Endothelial cell of umbilical vein (primary cell): Measurements from ENCODE around the gene ORMDL1. TPM values are rescaled to one million over a fixed set of nuclear protein-coding genes. Genes with fewer than 3 reads are reported as not detected.

Experiments
- Bru-seq: library from RNA; stranded (reverse); fragments of 400-500 nt; gene quantifications from one replicate; lab custom pipeline; 2021; lab: Mats Ljungman, UMichigan
- BruChase-seq, 2 experiments: library from RNA; stranded (reverse); fragments of 400-500 nt; gene quantifications; one replicate each; lab custom pipeline; 2021; lab: Mats Ljungman, UMichigan
- BruUV-seq: library from RNA; stranded (reverse); fragments of 400-500 nt; replicated peaks from 2 replicates; lab custom pipeline; 2021; lab: Mats Ljungman, UMichigan
- CTCF ChIA-PET: fragments of 300-600, 350-600 bp; sonication (Branson Sonifier 250); formaldehyde crosslinking; loops from one replicate; lab custom pipeline; 2021; ENCODE audit warnings: antibody characterized with exemption, inconsistent platforms; lab: Charles Lee
- POLR2A ChIA-PET: fragments of 300-600, 350-600 bp; sonication (Branson Sonifier 250); formaldehyde crosslinking; loops from one replicate; lab custom pipeline; 2021; ENCODE audit warnings: antibody characterized with exemption, inconsistent platforms; lab: Charles Lee
- DNase-seq: peaks from one replicate; pipeline ENCODE4 v3.0.0-alpha.2; 2011; ENCODE audit warnings: low read depth, low spot score
- FAIRE-seq: peaks from 2 replicates; lab custom pipeline; 2011; peaks lifted over from hg19 to GRCh38; lab: Jason Lieb, UNC
- H2AFZ ChIP-seq: 2 replicates; pipeline ENCODE4 v1.6.0; 2012; ENCODE audit warnings: low read depth, low read length, control low read depth, inconsistent platforms
- H3K27ac ChIP-seq: 2 replicates; pipeline ENCODE4 v1.5.1; 2011; ENCODE audit warnings: low read depth, mild to moderate bottlenecking, control low read depth, low read length, moderate library complexity; ENCODE audit not compliant: insufficient read depth
- H3K27me3 ChIP-seq, 2 experiments: 2 replicates each; pipeline versions ENCODE4 v1.6.0 to v1.6.1; 2011; ENCODE audit warnings: low read length in 2 of 2, mixed read lengths in 1 of 2; ENCODE audit not compliant: control insufficient read depth in 2 of 2, insufficient read depth in 2 of 2
- H3K36me3 ChIP-seq, 2 experiments: 2 replicates in 1 of 2; 3 replicates in 1 of 2; pipeline ENCODE4 v1.5.1; 2011; ENCODE audit warnings: low read length in 2 of 2, mild to moderate bottlenecking in 1 of 2, moderate library complexity in 1 of 2; ENCODE audit not compliant: control insufficient read depth in 2 of 2, insufficient read depth in 2 of 2; ENCODE audit errors: extremely low read depth in 1 of 2
- H3K4me1 ChIP-seq: 3 replicates; pipeline ENCODE4 v1.5.1; 2011; ENCODE audit warnings: mild to moderate bottlenecking, low read length; ENCODE audit not compliant: control insufficient read depth, insufficient read depth; ENCODE audit errors: extremely low read depth
- H3K4me2 ChIP-seq: 2 replicates; pipeline ENCODE4 v1.6.1; 2011; ENCODE audit warnings: low read length, control low read depth, mixed read lengths; ENCODE audit not compliant: insufficient read depth
- H3K4me3 ChIP-seq, 3 experiments: fragments of 200-600 bp in 1 of 3; sonication (generic), shearing (Covaris generic) in 1 of 3; replicated peaks in 1 of 3; 2 replicates each; pipeline ENCODE4 v1.5.1; 2011 to 2016; ENCODE audit warnings: control low read depth in 3 of 3, low read length in 3 of 3, mild to moderate bottlenecking in 2 of 3, inconsistent platforms in 1 of 3, low read depth in 1 of 3, moderate library complexity in 1 of 3; ENCODE audit not compliant: insufficient read depth in 1 of 3
- H3K79me2 ChIP-seq: 2 replicates; pipeline ENCODE4 v1.6.0; 2012; ENCODE audit warnings: low read length, inconsistent platforms; ENCODE audit not compliant: control insufficient read depth, insufficient read depth
- H3K9ac ChIP-seq: replicated peaks from 2 replicates; pipeline ENCODE3; 2011; ENCODE audit warnings: low read length, control low read depth; ENCODE audit not compliant: insufficient read depth; ENCODE audit errors: extremely low read depth
- H3K9me1 ChIP-seq: replicated peaks from 3 replicates; pipeline ENCODE4 v1.6.0; 2011; ENCODE audit warnings: mild to moderate bottlenecking, low read length; ENCODE audit not compliant: control insufficient read depth, insufficient read depth; ENCODE audit errors: extremely low read depth
- H3K9me3 ChIP-seq: replicated peaks from 2 replicates; pipeline ENCODE4 v1.5.1; 2012; ENCODE audit warnings: low read length, inconsistent platforms; ENCODE audit not compliant: control insufficient read depth, insufficient read depth
- H4K20me1 ChIP-seq: replicated peaks from 2 replicates; pipeline ENCODE3; 2011; ENCODE audit warnings: mild to moderate bottlenecking, low read length; ENCODE audit not compliant: control insufficient read depth, insufficient read depth; ENCODE audit errors: extremely low read depth
- FOS ChIP-seq: IDR thresholded peaks from 2 replicates; pipeline ENCODE4 v1.6.1; 2011; ENCODE audit warnings: mild to moderate bottlenecking, low read length, moderate library complexity, borderline replicate concordance; ENCODE audit not compliant: insufficient read depth
- MYC ChIP-seq: IDR thresholded peaks from one replicate; pipeline ENCODE4 v1.6.1; 2011; ENCODE audit warnings: mild to moderate bottlenecking, low read depth, low read length
- POLR2A ChIP-seq: IDR thresholded peaks from 2 replicates; pipeline ENCODE4 v1.6.1; 2012; ENCODE audit warnings: low read depth, mild to moderate bottlenecking, control low read depth, low read length
- POLR2AphosphoS5 ChIP-seq: IDR thresholded peaks from 2 replicates; pipeline ENCODE4 v1.6.1; 2012; ENCODE audit warnings: low read depth, mild to moderate bottlenecking, control low read depth, low read length, moderate library complexity; ENCODE audit not compliant: insufficient read depth
- dilution Hi-C: fragments of 300-500 bp; cut with MboI; formaldehyde crosslinking; loops from one replicate; pipeline ENCODE4 v1.15.0; 2019; ENCODE audit warnings: low sequenced_read_pairs; ENCODE audit not compliant: extremely low pct_ligation_motif_present
- intact Hi-C: fragments of 100-400 bp; cut with micrococcal nuclease; formaldehyde crosslinking; loops from one replicate; pipeline ENCODE4 v1.10.0; 2022
- long read RNA-seq: library from polyadenylated mRNA; stranded (forward); transcript quantifications from one replicate; pipeline ENCODE4 v2.0.0, GENCODE V29; 2021
- polyA minus RNA-seq, 3 experiments: library from RNA; depleted of rRNA, polyadenylated mRNA; stranded (reverse); fragments of >200 nt; gene quantifications; 1 replicate in 1 of 3; 2 replicates in 2 of 3; pipeline ENCODE4 v1.2.3, GENCODE V29; 2011
- polyA plus RNA-seq, 4 experiments: library from polyadenylated mRNA; depleted of rRNA in 3 of 4; stranded (reverse) in 3 of 4; unstranded in 1 of 4; fragments of >200 nt; gene quantifications; 2 replicates each; pipeline versions ENCODE4 v1.2.1 to v1.2.3, GENCODE V29; 2011 to 2012; ENCODE audit warnings: missing spikeins in 1 of 4
- total RNA-seq: library from RNA; stranded (reverse); gene quantifications from 2 replicates; pipeline ENCODE4 v1.2.3, GENCODE V29; 2021
- TF ChIP-seq, protein P1 (sequence below): IDR thresholded peaks from 2 replicates; pipeline ENCODE4 v1.6.1; 2011; ENCODE audit not compliant: insufficient read depth, insufficient read length

Gene ORMDL1, protein sequence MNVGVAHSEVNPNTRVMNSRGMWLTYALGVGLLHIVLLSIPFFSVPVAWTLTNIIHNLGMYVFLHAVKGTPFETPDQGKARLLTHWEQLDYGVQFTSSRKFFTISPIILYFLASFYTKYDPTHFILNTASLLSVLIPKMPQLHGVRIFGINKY
- total RNA-seq, result 58.0 and 63.3 TPM in 2 replicates
- 51.7 and 54.5 TPM in 2 replicates for polyA plus RNA-seq
- 36.2 and 40.5 TPM in 2 replicates for polyA plus RNA-seq (2011; cell fraction: cytosol; rRNA removed)
- 383 and 483 TPM in 2 replicates for polyA plus RNA-seq (2011; cell fraction: nucleus; rRNA removed)
- 59.1 and 66.8 TPM in 2 replicates for polyA plus RNA-seq (2012)
- 37.4 and 41.2 TPM in 2 replicates for polyA minus RNA-seq
- polyA minus RNA-seq (2011; cell fraction: cytosol; rRNA and poly(A)+ RNA removed), result 11.5 TPM
- 59.3 and 110 TPM in 2 replicates for polyA minus RNA-seq (2011; cell fraction: nucleus; rRNA and poly(A)+ RNA removed)
- percentile 92 among the genes with signal in this experiment for Bru-seq, nascent RNA
- BruChase-seq, experiment 1, labeled RNA remaining after a 6-hour chase, result percentile 91 among the genes with signal in this experiment
- percentile 90 among the genes with signal in this experiment for BruChase-seq, experiment 2, labeled RNA remaining after a 2-hour chase
- long read RNA-seq, transcript ORMDL1-202 (5 exons, 1,137 nt), result minor isoform, 42 of 259 reads
- long read RNA-seq, transcript ORMDL1-201 (3 exons, 2,692 nt), result minor isoform, 61 of 259 reads
- long read RNA-seq, transcript ORMDL1-203 (4 exons, 2,009 nt), result major isoform, 108 of 259 reads
- long read RNA-seq, partial matches to known transcripts, result 5 of 259 reads
- long read RNA-seq, other reads (novel, unspliced or antisense), result 42 of 259 reads

DNA sequence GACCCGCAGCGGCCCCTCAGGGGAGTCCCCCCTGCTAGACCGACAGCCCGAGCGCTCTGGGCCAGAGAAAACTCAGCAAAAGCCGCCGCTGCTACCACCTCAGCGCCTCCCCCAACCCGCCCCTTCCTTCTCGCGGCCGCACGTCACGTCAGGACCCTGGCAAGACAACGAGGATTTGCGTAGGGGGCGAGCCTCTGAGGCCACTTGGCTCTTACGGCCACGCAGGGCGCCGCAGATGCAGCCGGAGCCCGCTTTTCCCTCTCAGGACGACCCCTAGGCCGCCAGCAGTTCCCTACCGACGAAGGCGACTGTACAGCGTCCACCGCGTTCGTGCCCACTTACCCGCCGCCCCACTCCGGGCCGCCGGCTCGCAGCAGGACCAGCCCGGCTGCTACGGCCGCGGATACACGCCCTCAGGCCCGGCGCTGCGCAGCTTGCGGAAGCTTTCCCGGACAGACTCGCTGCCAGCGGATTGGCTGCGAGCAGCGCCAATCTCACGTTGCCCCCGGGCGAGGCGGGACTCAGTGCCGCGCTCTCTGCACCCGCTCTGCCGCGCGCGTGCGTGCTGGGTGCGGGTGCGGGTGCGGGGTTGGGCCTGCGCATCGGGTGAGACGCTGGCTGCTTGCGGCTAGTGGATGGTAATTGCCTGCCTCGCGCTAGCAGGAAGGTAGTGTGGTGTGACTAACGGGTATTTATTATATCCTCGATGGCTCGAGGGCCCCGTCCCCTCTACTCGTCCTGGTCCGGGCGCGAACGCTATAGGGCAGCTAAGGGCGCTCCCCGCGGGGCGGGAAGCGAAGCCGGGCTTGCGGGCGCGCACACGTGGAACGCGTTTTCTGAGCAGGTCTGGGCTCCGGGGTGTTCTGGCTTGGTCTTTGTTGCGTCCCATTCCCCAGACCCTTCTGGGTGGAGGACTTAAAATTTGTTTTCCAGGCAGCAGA is at the start of gene ORMDL1, which contains the start of gene PMS1:
Gene ORMDL1, minus strand, starts transcription at position 413 of the 941 bp plus-strand sequence. CDS start 1,744 bp downstream, outside the sequence.
Gene PMS1, plus strand, starts transcription at position 524 of the 941 bp plus-strand sequence. CDS start 7,360 bp downstream, outside the sequence.
- H3K4me2 ChIP-seq, result peak within 1 kb of the TSS; percentile 97
- H3K79me2 ChIP-seq, result peaks cover 65% of the 10 kb centered on the region
- FAIRE-seq, result peak; percentile 76
- no peaks in the 10 kb centered on the region for H3K9me1 ChIP-seq
- peak within 1 kb of the TSS; percentile 73 to 95 (median 87) for H3K4me3 ChIP-seq
- H3K9ac ChIP-seq, result peak within 1 kb of the TSS; percentile 86
- H3K27ac ChIP-seq, result peak within 1 kb of the TSS; percentile 71
- H3K36me3 ChIP-seq, result peaks cover 2 to 3% of the 10 kb centered on the region in 2 experiments
- H3K9me3 ChIP-seq, result no peaks in the 10 kb centered on the region
- H2AFZ ChIP-seq, result peak within 1 kb of the TSS; percentile 86
- peak; percentile 98 for DNase-seq
- ChIA-PET CTCF (interaction anchor here (1.2 to 2.3 kb wide), 4 partner anchors 14 to 536 kb away, joined by 3 to 10 read pairs (median 5); partner anchors contain the start of genes ASNSD1 and HIBCH), POLR2A (no interaction called here)
- H4K20me1 ChIP-seq, result no peaks in the 10 kb centered on the region
- dilution Hi-C loops (no loop called here), intact Hi-C loops (loop anchor here (1.0 kb wide), 4 partner anchors 21 to 535 kb away; partner anchors contain the start of genes ANKAR, ASNSD1 and HIBCH)
- no peaks in the 10 kb centered on the region for H3K27me3 ChIP-seq
- BruUV-seq, result no TSS peak
- H3K4me1 ChIP-seq, result peaks cover 16% of the 10 kb centered on the region
- TF ChIP-seq, protein P1, sequence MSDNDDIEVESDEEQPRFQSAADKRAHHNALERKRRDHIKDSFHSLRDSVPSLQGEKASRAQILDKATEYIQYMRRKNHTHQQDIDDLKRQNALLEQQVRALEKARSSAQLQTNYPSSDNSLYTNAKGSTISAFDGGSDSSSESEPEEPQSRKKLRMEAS, result no peak
- TF ChIP-seq MYC (peak; percentile 45), POLR2AphosphoS5 (peak; percentile 97), FOS (peak; percentile 71), POLR2A (peak; percentile 92)
